Osteoblast (primary cell): Measurements from ENCODE around the gene B4GALNT3. TPM values are rescaled to one million over a fixed set of nuclear protein-coding genes. Genes with fewer than 3 reads are reported as not detected.

Experiments used
- DNase-seq: peaks from one replicate; pipeline ENCODE4 v3.0.0; 2011; ENCODE audit warnings: low spot score, mixed read lengths; ENCODE audit not compliant: insufficient read length; ENCODE audit errors: missing footprints
- H2AFZ ChIP-seq: 2 replicates; pipeline ENCODE4 v1.6.0; 2011; ENCODE audit warnings: mild to moderate bottlenecking, low read length
- H3K27ac ChIP-seq: 2 replicates; pipeline ENCODE4 v1.5.1; 2011; ENCODE audit warnings: mild to moderate bottlenecking, low read depth, low read length, moderate library complexity
- H3K27me3 ChIP-seq: 2 replicates; pipeline ENCODE4 v1.6.0; 2012; ENCODE audit warnings: mild to moderate bottlenecking, control low read depth, inconsistent platforms, low read length, moderate library complexity; ENCODE audit not compliant: insufficient read depth
- H3K36me3 ChIP-seq: 2 replicates; pipeline ENCODE4 v1.5.1; 2011; ENCODE audit warnings: mild to moderate bottlenecking, low read length, control low read depth, moderate library complexity; ENCODE audit not compliant: insufficient read depth
- H3K4me1 ChIP-seq: 2 replicates; pipeline ENCODE4 v1.5.1; 2011; ENCODE audit warnings: mild to moderate bottlenecking, low read length, control low read depth, moderate library complexity; ENCODE audit not compliant: insufficient read depth
- H3K4me2 ChIP-seq: 2 replicates; pipeline ENCODE4 v1.6.0; 2011; ENCODE audit warnings: mild to moderate bottlenecking, low read length; ENCODE audit not compliant: insufficient read depth
- H3K4me3 ChIP-seq: fragments of 200-600 bp; sonication (generic); 3 replicates; pipeline ENCODE4 v1.5.1; 2012; ENCODE audit warnings: mild to moderate bottlenecking, low read length, inconsistent platforms; ENCODE audit not compliant: insufficient read depth
- H3K79me2 ChIP-seq: 2 replicates; pipeline ENCODE4 v1.6.0; 2012; ENCODE audit warnings: mild to moderate bottlenecking, low read length, control low read depth, inconsistent platforms; ENCODE audit not compliant: insufficient read depth
- H3K9me3 ChIP-seq: 2 replicates; pipeline ENCODE4 v1.5.1; 2011; ENCODE audit warnings: low read depth, low read length, control low read depth
- H4K20me1 ChIP-seq: 2 replicates; pipeline ENCODE4 v1.6.0; 2012; ENCODE audit warnings: mild to moderate bottlenecking, low read length, control low read depth; ENCODE audit not compliant: insufficient read depth
- CTCF ChIP-seq: IDR thresholded peaks from 2 replicates; pipeline ENCODE4 v1.5.1; 2011; ENCODE audit warnings: mild to moderate bottlenecking, low read depth, low read length, moderate library complexity; ENCODE audit errors: extremely low read depth
- total RNA-seq: library from RNA; depleted of rRNA; stranded (reverse); fragments of >200 nt; gene quantifications from 2 replicates; pipeline ENCODE4 v1.2.3, GENCODE V29; 2012

Gene B4GALNT3
- total RNA-seq, 1 donor, result 0.36 TPM

- Histone ChIP-seq H3K9me3 (no peaks in the 10 kb centered on the region), H3K27me3 (peaks cover 9% of the 10 kb centered on the region), H3K27ac (no peak overlapping the region), H3K36me3 (no peaks in the 10 kb centered on the region), H3K79me2 (no peaks in the 10 kb centered on the region), H3K4me3 (no peak overlapping the region), H3K4me1 (no peaks in the 10 kb centered on the region), H2AFZ (no peak overlapping the region), H4K20me1 (no peaks in the 10 kb centered on the region), H3K4me2 (no peak overlapping the region)
- TF ChIP-seq CTCF, result no peak
- peak; percentile 25 for DNase-seq
These were observed 49.1 kb downstream of the B4GALNT3 start for GRCh38 chr12:508795-509194.

DNA sequence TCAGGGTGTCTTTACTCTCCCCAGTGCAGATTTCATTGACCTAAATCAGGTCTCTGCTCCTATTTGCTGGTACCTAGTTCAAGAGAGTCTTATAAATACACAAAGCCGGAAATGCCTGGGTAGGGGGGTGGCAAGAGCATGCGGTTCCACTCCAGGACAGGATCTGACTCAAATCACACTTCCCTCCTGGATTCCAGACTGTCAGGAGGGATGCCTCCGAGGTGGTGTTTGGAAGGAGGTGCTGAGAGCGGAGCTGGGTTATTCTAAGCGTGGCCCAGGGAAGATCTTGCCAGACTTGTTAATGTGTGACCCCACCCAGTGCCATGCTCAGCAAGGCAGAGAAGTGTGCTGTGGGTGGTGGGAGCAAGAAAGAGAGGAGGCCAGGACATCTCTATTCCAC is 49.8 kb downstream of the B4GALNT3 start:
- Histone ChIP-seq H3K4me1 (no peaks in the 10 kb centered on the region), H3K4me3 (no peak overlapping the region), H3K9me3 (no peaks in the 10 kb centered on the region), H3K4me2 (peak overlapping the region; percentile 16), H3K27ac (no peak overlapping the region), H3K79me2 (no peaks in the 10 kb centered on the region), H3K27me3 (peaks cover 9% of the 10 kb centered on the region), H2AFZ (no peak overlapping the region), H3K36me3 (no peaks in the 10 kb centered on the region), H4K20me1 (no peaks in the 10 kb centered on the region)
- DNase-seq, result peak; percentile 62
- TF ChIP-seq CTCF, result no peak

GRCh38 chr12:510071-510825 is 50.5 kb downstream of the B4GALNT3 start:
- Histone ChIP-seq H3K9me3 (no peaks in the 10 kb centered on the region), H3K4me1 (no peaks in the 10 kb centered on the region), H3K79me2 (no peaks in the 10 kb centered on the region), H3K4me2 (no peak overlapping the region), H3K27me3 (peaks cover 8% of the 10 kb centered on the region), H4K20me1 (no peaks in the 10 kb centered on the region), H2AFZ (no peak overlapping the region), H3K36me3 (no peaks in the 10 kb centered on the region), H3K4me3 (no peak overlapping the region), H3K27ac (no peak overlapping the region)
- TF ChIP-seq CTCF, result no peak
- peak; percentile 44 for DNase-seq

GRCh38 chr12:512933-513332 is 53.2 kb downstream of the B4GALNT3 start:
- no peak for DNase-seq
- no peak for TF ChIP-seq CTCF
- H3K79me2 ChIP-seq, result no peaks in the 10 kb centered on the region
- no peaks in the 10 kb centered on the region for H4K20me1 ChIP-seq
- H2AFZ ChIP-seq, result no peak overlapping the region
- H3K4me2 ChIP-seq, result no peak overlapping the region
- peaks cover 18% of the 10 kb centered on the region for H3K27me3 ChIP-seq
- no peaks in the 10 kb centered on the region for H3K36me3 ChIP-seq
- H3K4me1 ChIP-seq, result no peaks in the 10 kb centered on the region
- no peaks in the 10 kb centered on the region for H3K9me3 ChIP-seq
- no peak overlapping the region for H3K27ac ChIP-seq
- H3K4me3 ChIP-seq, result no peak overlapping the region
